Mononuclear cell (primary cell): ENCODE data around the gene VPS52. TPM values are rescaled to one million over a fixed set of nuclear protein-coding genes. Genes with fewer than 3 reads are reported as not detected.
A peak's percentile ranks its signal among the peaks of the same experiment; 100 is the strongest.

Source experiments
- H3K27me3 ChIP-seq: 2 replicates; pipeline ENCODE4 v1.6.0; 2011; ENCODE audit warnings: low read length, control low read depth; ENCODE audit not compliant: insufficient read depth
- H3K4me1 ChIP-seq: 2 replicates; pipeline ENCODE4 v1.5.1; 2011; ENCODE audit warnings: mild to moderate bottlenecking, low read length, control low read depth; ENCODE audit not compliant: insufficient read depth
- H3K4me3 ChIP-seq: 2 replicates; pipeline ENCODE4 v1.5.1; 2011; ENCODE audit warnings: mild to moderate bottlenecking, low read length, moderate library complexity
- H3K9me3 ChIP-seq: 2 replicates; pipeline ENCODE4 v1.5.1; 2011; ENCODE audit warnings: low read depth, mild to moderate bottlenecking, control low read depth, low read length
- total RNA-seq: library from RNA; depleted of rRNA; stranded (reverse); fragments of >200 nt; gene quantifications from one replicate; pipeline ENCODE4 v1.2.3, GENCODE V29; 2012

VPS52 gene
- total RNA-seq, 1 donor: 27.8 TPM

DNA sequence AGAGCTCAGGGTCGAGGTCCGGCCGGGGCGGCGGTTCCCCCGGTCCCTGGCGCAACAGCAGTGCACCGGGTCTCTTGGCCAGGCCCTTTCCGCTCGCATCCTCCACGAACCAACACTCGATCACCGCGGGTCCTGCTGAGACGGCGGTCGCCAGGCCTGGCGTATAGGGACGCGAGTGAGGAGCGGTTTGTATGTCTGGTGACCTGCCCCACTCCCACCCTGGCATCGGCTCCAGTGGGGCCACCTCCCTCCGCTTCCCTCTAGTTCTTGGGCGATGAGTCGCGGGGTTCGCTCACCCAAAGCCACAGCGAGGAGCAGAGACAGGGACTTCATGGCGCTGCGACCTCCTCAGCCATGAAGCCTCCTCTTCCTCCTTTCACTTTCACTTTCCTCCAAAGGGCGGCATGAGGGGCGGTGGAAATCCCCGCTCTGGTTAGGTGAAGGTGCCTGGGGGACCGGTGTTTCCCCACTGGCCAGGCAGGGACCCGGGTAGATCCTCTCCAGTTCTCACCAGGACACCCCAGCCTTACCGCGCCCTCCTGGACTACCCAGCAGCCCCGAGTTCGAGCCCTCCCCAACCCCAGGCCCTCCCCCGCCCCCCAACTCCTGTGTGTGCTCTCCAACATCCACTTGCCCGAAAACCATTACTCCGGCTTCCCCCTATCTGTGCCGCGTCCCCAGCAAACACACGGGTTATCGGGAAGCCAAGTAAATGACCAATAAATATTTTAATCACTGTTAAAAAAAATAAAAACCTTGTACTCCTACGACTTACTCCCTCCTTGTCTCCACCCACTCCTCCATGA, 42.2 kb upstream of the VPS52 start, which contains the start of gene TAPBP:
TSS of gene TAPBP (minus strand) at position 370 of the 806 bp plus-strand sequence. CDS start at position 333, 37 bp downstream.
- H3K4me1 ChIP-seq: peaks cover 70% of the 10 kb centered on the region
- no peaks in the 10 kb centered on the region for H3K9me3 ChIP-seq
- H3K4me3 ChIP-seq: peak within 1 kb of the TSS; percentile 98
- H3K27me3 ChIP-seq: no peaks in the 10 kb centered on the region

DNA sequence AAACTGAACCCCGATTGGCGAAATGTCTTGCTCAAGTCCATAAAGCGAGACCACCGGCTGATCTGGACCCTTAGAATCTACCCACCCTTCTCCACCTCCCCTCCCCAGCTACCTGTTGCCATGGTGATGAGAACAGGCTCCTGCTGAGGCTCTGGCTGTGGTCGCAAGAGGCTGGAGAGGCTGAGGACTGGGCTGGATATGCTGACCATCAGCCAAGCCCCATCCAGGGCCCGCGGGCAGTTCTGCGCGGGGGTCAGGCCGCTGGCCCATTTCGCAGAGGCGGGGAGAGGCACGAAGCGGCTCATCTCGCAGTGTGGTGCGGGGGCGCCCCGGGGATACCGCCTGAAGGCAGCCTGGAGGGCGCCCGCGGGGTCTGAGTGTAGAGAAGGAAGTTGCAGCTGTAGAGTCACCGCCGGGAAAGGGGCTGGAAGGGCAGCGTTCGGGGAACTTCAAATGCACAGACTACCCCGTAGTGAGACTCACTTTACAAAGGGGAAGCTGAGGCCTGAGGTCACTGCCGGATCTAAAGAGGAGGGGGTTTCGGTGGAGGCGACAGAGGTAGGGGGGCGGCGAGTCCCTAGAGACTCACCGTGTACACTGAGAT, 41.5 kb upstream of the VPS52 start:
- Histone ChIP-seq H3K27me3 (no peaks in the 10 kb centered on the region), H3K9me3 (no peaks in the 10 kb centered on the region), H3K4me1 (peaks cover 66% of the 10 kb centered on the region), H3K4me3 (peak overlapping the region; percentile 98)

DNA sequence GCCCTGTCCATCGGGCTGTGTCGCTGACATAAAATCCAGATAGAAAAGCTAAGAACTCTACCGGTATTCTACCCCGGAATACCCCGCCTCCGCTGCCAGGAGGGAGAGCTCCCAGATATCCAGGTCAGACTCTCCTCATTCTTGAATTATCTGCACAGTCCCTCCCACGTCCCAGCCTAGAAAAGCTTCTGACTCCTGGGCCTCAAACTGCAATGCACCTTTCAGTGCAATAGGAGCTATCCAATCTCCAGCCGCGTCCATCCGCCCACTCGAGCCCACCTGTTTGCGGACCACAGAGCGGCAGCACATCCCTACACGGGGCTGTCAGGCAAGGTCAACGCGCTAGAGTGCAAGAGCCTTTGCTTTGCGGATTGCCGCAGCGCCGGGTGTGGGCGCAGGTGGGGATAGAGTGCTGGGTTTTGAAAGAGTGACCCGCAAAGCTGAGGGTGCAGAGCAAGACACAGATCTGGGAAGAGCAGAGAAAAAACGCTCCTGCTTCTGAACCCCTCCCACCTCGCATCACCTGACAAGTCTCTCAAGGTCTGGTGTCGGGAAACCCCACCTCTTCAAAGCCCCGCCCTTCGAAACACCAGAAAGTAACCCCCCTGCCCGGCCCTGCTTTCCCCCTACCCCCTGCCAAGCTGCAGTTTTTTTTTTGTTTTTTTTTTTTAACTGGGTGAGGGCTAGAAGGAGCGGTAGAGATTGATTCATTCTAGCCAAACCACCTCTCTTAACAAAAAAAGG, 40.9 kb upstream of the VPS52 start:
- H3K4me3 ChIP-seq: peak overlapping the region; percentile 98
- peaks cover 63% of the 10 kb centered on the region for H3K4me1 ChIP-seq
- no peaks in the 10 kb centered on the region for H3K27me3 ChIP-seq
- no peaks in the 10 kb centered on the region for H3K9me3 ChIP-seq

DNA sequence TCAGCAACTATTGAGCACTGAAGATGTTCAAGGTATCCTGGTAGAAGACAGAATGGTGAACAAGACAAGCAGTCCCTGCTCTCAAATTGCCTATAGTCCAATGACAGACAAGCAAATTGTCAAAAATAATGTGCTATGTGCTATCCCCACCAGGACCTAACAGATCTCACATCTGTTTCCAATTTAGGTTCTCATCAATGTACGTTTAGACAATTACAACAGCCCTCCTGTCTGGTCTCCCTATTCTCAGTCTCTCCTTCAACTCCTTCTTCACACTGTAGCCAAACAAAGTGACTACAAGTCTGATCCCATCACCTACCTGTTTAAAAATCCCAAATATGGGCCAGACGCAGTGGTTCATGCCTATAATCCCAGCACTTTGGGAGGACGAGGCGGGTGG, 34.7 kb upstream of the VPS52 start:
- H3K27me3 ChIP-seq: no peaks in the 10 kb centered on the region
- peaks cover 40% of the 10 kb centered on the region for H3K4me1 ChIP-seq
- H3K4me3 ChIP-seq: no peak overlapping the region
- H3K9me3 ChIP-seq: no peaks in the 10 kb centered on the region

DNA sequence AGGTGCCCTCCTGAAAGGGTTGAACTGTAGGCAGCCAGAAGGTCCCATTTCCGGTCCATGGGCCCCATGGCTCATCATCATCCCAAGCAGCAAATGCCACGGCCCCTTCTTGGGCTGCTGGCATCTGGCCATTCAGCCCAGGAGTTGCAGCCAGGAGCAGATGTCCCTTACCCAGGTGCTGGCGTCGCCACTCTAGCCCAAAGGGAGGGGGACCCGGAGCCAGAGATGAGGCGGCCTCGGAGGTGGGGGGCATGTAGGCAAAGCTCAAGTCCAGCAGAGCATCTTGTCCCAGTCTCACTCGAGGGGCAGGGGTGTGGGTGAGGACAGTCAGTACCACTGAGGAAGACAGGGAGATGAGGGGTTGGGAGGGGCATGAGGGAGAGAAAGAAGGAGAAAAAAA, 33.4 kb upstream of the VPS52 start:
- no peak overlapping the region for H3K4me3 ChIP-seq
- H3K27me3 ChIP-seq: no peaks in the 10 kb centered on the region
- no peaks in the 10 kb centered on the region for H3K9me3 ChIP-seq
- peaks cover 40% of the 10 kb centered on the region for H3K4me1 ChIP-seq

DNA sequence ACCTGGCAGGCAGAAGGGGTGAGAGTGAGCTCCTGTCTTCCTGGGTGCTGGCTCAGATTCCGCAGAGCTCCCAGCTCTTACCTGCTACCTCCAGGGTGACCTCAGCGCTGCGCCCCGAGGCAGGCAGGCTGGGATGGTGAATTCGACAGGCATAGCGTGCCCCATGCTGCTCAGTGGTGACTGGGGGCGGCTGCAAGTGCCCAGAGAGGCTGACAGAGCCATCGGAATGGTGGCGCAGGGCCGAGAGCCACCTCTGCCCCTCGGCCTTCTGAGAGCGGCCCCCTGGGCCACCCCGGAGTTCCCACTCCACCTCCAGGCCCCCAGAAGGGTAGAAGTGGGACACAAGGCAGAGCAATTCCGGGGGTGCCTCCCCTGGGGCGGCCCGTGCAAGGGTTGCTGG, 32.5 kb upstream of the VPS52 start:
- H3K27me3 ChIP-seq: no peaks in the 10 kb centered on the region
- H3K9me3 ChIP-seq: no peaks in the 10 kb centered on the region
- no peak overlapping the region for H3K4me3 ChIP-seq
- H3K4me1 ChIP-seq: peaks cover 42% of the 10 kb centered on the region

DNA sequence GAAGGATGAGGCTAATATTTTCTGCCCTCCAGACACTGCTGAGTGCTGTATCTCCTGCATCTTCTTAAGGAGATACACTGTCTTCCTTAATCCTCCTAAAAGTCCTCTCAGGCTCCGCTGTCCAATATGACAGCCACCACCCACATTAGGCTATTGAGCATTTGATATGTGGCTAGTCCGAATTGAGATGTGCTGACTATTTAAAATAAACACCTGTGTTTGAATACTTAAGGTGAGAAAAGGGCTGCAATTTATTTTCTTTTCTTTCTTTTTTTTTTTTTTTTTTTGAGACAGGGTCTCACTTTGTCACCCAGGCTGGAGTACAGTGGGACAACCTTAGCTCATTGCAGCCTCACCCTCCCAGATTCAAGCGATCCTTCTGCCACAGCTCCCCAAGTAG, 30.2 kb upstream of the VPS52 start:
- no peaks in the 10 kb centered on the region for H3K9me3 ChIP-seq
- peaks cover 43% of the 10 kb centered on the region for H3K4me1 ChIP-seq
- no peaks in the 10 kb centered on the region for H3K27me3 ChIP-seq
- no peak overlapping the region for H3K4me3 ChIP-seq

DNA sequence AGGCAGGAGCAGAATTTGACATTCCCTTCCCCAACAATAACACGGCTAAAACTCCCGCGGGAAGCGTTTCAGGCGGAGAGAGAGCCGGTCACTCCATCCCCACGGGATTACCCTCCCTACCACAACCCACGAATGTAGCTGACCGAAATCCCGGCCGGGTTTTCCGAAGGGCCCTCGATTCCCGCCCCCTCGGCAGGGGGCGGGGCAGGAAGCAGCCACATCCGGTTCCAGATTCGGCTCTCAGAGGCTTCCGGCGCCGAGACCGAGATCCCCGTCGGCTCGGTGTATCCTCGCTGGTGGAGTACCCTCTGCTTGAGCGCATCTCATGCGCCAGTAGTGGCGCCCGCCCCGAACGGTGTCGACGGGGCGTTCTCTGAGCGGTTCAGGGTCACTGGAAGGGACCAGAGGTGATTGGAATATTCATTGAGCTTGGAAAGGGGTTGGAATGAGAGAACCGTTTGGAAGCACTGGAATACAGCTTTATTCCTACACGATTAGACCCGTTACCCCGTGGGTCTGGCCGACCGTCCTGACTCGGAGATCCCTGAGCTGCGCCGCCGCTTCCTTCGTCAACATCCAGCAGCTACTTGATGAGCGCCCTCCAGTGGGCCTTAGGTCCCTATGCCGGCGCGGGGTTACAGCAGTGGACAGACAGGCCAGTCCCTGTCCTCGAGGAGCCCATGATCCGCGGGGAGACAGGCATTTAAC, 27.7 kb upstream of the VPS52 start:
- Histone ChIP-seq H3K4me3 (peak overlapping the region; percentile 55), H3K4me1 (peaks cover 35% of the 10 kb centered on the region), H3K9me3 (no peaks in the 10 kb centered on the region), H3K27me3 (no peaks in the 10 kb centered on the region)

DNA sequence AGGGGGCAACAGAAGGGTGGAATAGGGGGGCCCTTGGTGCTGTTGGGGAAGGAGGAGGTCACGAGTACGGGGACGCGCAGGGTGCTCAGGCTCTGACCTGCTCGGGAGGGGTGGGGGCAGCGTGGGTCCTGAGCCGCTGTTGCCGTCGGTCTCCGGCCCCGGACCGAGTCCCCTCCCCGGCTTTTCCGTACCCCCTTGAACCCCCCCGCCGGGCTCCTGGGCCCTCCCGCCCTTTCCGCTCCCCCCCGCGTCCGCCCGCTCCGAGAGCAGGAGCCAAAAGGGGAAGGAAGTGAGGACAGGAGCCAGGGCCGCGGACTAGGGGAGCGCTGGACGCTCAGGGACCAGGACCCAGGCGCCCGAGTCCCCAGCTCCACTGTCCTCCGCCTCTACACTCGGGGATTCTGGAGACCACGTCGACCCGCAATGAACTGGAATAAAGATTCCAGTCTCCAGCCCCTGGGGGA, 27.1 kb upstream of the VPS52 start, which contains the start of gene RGL2:
TSS of gene RGL2 (minus strand) at position 170 of the 464 bp plus-strand sequence. CDS start 332 bp downstream, outside the sequence.
- Histone ChIP-seq H3K9me3 (no peaks in the 10 kb centered on the region), H3K4me1 (peaks cover 35% of the 10 kb centered on the region), H3K27me3 (no peaks in the 10 kb centered on the region), H3K4me3 (peak within 1 kb of the TSS; percentile 55)

DNA sequence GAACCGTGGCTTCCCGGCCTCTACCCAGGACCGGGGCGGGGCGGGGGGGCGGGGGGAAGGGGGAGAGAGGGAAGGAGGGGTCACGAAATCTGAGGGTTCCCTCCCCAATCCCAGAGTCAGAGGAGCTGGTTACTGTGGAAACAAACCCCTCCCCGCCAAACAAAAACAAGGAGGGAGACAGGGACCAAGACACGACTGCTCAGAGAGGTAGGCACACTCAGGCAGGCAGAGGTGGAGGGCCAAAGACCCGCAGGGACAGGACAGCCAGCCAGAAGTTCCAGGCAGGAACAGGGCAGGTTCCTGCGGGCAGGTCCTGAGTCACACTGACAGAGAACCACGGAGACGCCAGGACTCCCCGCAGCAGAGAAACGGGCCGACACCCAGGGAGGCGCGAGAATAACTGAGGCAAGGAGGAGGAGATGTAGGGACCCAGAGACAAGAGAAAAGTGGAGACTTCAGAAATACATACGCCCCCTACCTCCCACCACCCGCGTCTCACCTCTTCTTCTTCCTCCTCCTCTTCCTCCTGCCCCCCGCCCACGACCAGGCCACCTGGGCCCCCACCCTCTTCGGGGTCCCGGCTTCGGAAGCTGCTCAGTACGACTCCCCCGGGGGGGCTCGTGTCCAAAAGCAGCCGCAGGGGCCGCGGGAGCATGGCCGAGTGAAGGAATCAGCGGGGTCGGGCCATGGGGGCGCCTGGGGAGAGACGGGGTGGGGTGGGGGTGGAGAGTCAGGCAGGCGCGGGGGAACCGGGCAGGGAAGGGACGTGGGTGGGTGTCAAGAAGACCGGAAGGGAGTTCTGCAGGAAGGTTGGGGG, 26.5 kb upstream of the VPS52 start:
- Histone ChIP-seq H3K9me3 (no peaks in the 10 kb centered on the region), H3K27me3 (no peaks in the 10 kb centered on the region), H3K4me1 (peaks cover 35% of the 10 kb centered on the region), H3K4me3 (peak overlapping the region; percentile 55)

DNA sequence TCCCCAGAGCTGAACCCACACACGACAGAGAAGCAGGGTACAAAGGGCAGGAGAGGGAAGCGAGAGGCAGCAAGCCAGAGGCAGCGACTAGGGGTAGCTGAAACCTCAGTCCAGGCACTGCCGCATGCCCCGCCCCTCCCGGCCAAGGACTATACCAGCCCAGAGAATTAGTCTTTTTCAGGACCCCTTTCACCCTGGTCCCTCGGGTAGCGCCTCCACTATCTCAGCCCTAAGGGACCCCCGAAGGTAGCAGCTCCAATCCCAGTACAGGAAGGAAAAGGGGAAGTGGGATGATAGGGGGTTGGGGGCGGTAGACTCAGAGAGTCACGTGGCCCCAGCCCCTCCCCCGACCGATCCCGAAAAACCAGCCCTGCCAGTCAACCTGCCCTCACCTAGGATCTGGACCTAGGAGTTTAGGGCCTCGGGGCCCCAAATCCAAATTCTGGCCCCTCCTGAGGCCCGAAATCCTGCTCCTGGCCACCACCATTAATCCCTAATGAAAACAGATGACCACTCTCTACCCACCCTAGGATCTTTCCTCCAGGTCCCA, 25.8 kb upstream of the VPS52 start:
- Histone ChIP-seq H3K4me3 (peak overlapping the region; percentile 44), H3K27me3 (no peaks in the 10 kb centered on the region), H3K9me3 (no peaks in the 10 kb centered on the region), H3K4me1 (peaks cover 35% of the 10 kb centered on the region)

DNA sequence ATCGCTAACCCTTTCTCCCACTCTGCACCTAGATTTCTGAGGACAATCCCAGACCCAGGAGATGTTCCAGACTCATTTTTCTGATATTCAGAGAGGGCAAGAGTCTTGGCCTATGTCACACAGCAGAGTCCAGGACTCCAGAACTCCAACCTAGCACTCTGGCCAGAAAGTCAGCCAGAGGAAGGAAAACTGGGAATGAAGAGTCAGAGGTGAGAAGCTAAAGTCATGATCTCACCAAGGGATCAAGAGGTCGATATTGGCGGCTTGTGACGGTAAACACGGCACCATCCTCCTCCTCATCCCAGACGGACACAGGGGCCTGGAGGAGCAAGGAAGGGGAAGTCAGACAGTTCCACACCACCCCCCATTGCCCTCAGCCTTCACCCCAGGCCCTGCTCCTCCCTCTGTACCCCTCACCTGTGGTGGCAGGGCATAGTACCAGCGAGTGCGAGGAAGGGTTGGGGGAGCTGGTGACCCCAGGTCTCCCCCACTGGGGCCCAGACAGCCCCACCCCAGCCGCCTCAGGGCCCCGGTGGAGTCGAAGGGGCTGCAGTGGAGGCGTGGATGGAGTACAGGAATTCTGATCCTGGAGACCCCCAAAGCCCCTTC, 25.2 kb upstream of the VPS52 start:
- peak overlapping the region; percentile 44 for H3K4me3 ChIP-seq
- no peaks in the 10 kb centered on the region for H3K9me3 ChIP-seq
- H3K27me3 ChIP-seq: no peaks in the 10 kb centered on the region
- peaks cover 35% of the 10 kb centered on the region for H3K4me1 ChIP-seq

DNA sequence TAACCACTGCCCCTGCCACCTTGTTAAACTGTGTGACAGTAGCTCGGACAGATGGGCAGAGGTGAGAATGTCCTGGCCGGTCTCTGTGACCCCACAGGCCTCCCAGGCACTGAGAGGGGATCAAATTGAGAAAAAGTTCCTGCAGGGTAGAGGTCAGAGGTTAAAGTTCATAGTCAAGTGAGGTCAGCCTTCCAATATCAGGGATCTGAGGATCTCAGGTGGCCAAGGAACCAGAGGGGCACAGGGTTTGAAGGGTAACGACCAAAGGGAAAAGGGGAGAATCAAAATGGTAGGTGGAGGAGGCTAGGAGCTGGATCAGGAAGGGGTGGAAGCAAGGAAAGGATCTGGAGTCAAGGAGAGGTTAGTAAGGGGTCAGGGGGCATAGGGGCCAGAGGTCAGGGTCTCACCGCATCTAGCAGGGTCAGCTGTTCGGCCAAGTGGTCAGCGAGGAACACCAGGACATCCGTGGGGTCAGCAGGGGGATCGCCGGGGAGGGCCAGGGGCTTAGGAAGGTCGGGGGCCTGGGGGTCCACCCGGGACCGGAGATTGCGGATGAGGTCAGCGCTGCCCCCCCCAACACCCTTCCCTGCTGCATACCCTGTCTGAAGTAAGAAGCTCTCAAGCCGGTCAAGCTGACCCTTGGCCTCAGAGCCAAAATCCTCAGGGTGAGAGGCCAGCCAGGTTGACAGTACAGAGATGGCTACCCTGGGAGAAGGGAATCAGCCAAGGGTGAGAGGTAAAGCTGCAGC, 24.1 kb upstream of the VPS52 start:
- Histone ChIP-seq H3K4me1 (peaks cover 24% of the 10 kb centered on the region), H3K4me3 (no peak overlapping the region)

More for the DNA sequence above, 24.1 kb upstream of the VPS52 start:
- Histone ChIP-seq H3K9me3 (no peaks in the 10 kb centered on the region), H3K27me3 (no peaks in the 10 kb centered on the region)
